Panc1 (cell line): ENCODE data around the gene RPE. TPM values are rescaled to one million over a fixed set of nuclear protein-coding genes. Genes with fewer than 3 reads are reported as not detected.
A peak's percentile ranks its signal among the peaks of the same experiment; 100 is the strongest.

Experiments
- ATAC-seq: fragments of 200-7000 bp; cut with Tn5 transposase; 2 replicates; pipeline ENCODE4 v1.9.1; 2020; ENCODE audit warnings: mild to moderate bottlenecking, moderate library complexity
- BruUV-seq: library from RNA; stranded (reverse); fragments of 400-500 nt; replicated peaks from 2 replicates; lab custom pipeline; 2021; lab: Mats Ljungman, UMichigan
- CTCF ChIA-PET: fragments of 300-600 bp; sonication (Branson Sonifier 250); formaldehyde crosslinking; loops from one replicate; lab custom pipeline; 2022; ENCODE audit warnings: antibody characterized with exemption; lab: Charles Lee
- POLR2A ChIA-PET: fragments of 300-600 bp; sonication (Branson Sonifier 250); formaldehyde crosslinking; loops from one replicate; lab custom pipeline; 2022; ENCODE audit warnings: antibody characterized with exemption; lab: Charles Lee
- DNase-seq: peaks from one replicate; pipeline ENCODE4 v3.0.0-alpha.2; 2010; ENCODE audit warnings: low read depth, low spot score
- H3K27ac ChIP-seq: 2 replicates; pipeline ENCODE4 v1.5.1; 2011; ENCODE audit warnings: mild to moderate bottlenecking, low read length, inconsistent platforms
- H3K27me3 ChIP-seq: fragments of 200-500 bp; sonication (Bioruptor generic); 2 replicates; pipeline ENCODE4 v1.6.0; 2014; ENCODE audit warnings: low read length, inconsistent platforms; ENCODE audit not compliant: control insufficient read depth, insufficient read depth
- H3K36me3 ChIP-seq: fragments of 200-500 bp; sonication (Bioruptor generic); 2 replicates; pipeline ENCODE4 v1.5.1; 2014; ENCODE audit warnings: inconsistent platforms, mild to moderate bottlenecking, low read length, moderate library complexity; ENCODE audit not compliant: control insufficient read depth, insufficient read depth
- H3K4me1 ChIP-seq: 2 replicates; pipeline ENCODE4 v1.5.1; 2011; ENCODE audit warnings: inconsistent platforms, mild to moderate bottlenecking, low read length, moderate library complexity; ENCODE audit not compliant: control insufficient read depth, insufficient read depth
- H3K4me3 ChIP-seq, 2 experiments: 2 replicates each; pipeline ENCODE4 v1.5.1; 2011 to 2012; ENCODE audit warnings: low read depth in 2 of 2, low read length in 2 of 2, mild to moderate bottlenecking in 2 of 2, inconsistent platforms in 1 of 2, moderate library complexity in 1 of 2
- H3K9me3 ChIP-seq: fragments of 200-500 bp; sonication (Bioruptor generic); 2 replicates; pipeline ENCODE4 v1.5.1; 2014; ENCODE audit warnings: low read depth, mild to moderate bottlenecking, inconsistent platforms, low read length, moderate library complexity; ENCODE audit not compliant: control insufficient read depth, insufficient read depth
- POLR2AphosphoS5 ChIP-seq: IDR thresholded peaks from 2 replicates; pipeline ENCODE4 v1.6.1; 2012; ENCODE audit warnings: mild to moderate bottlenecking, low read depth, low read length, moderate library complexity
- SIN3A ChIP-seq: IDR thresholded peaks from 2 replicates; pipeline ENCODE4 v1.6.1; 2012; ENCODE audit warnings: low read depth, mild to moderate bottlenecking, low read length, moderate library complexity, borderline replicate concordance; ENCODE audit not compliant: insufficient read depth
- TCF7L2 ChIP-seq: IDR thresholded peaks from 2 replicates; pipeline ENCODE4 v1.6.1; 2011; ENCODE audit warnings: mild to moderate bottlenecking, low read depth, low read length, inconsistent platforms
- in situ Hi-C: cut with HindIII; loops from 2 replicates; pipeline ENCODE4 v1.10.0; 2016; ENCODE audit warnings: low sequenced_read_pairs, low pct_unique_long_range_greater_than_20kb
- intact Hi-C: fragments of 100-400 bp; cut with micrococcal nuclease; formaldehyde crosslinking; loops from one replicate; pipeline ENCODE4 v1.10.0; 2022; ENCODE audit not compliant: unreplicated experiment
- total RNA-seq: library from RNA; stranded (reverse); gene quantifications from one replicate; pipeline ENCODE4 v1.2.1, GENCODE V29; 2021; ENCODE audit not compliant: unreplicated experiment
- TF ChIP-seq, protein P1 (sequence below), 2 experiments: IDR thresholded peaks; 2 replicates each; pipeline ENCODE4 v1.6.1; 2011 to 2012; ENCODE audit warnings: low read depth in 2 of 2, control low read depth in 1 of 2, low read length in 1 of 2, mild to moderate bottlenecking in 1 of 2, moderate library complexity in 1 of 2; ENCODE audit not compliant: insufficient read depth in 1 of 2
- TF ChIP-seq, protein P2 (sequence below): fragments of 450-650 bp; IDR thresholded peaks from 2 replicates; pipeline ENCODE4 v1.5.1; 2017; ENCODE audit warnings: mild to moderate bottlenecking

The RPE gene
- total RNA-seq, 1 experiment from 2014 or later = 100 TPM

DNA sequence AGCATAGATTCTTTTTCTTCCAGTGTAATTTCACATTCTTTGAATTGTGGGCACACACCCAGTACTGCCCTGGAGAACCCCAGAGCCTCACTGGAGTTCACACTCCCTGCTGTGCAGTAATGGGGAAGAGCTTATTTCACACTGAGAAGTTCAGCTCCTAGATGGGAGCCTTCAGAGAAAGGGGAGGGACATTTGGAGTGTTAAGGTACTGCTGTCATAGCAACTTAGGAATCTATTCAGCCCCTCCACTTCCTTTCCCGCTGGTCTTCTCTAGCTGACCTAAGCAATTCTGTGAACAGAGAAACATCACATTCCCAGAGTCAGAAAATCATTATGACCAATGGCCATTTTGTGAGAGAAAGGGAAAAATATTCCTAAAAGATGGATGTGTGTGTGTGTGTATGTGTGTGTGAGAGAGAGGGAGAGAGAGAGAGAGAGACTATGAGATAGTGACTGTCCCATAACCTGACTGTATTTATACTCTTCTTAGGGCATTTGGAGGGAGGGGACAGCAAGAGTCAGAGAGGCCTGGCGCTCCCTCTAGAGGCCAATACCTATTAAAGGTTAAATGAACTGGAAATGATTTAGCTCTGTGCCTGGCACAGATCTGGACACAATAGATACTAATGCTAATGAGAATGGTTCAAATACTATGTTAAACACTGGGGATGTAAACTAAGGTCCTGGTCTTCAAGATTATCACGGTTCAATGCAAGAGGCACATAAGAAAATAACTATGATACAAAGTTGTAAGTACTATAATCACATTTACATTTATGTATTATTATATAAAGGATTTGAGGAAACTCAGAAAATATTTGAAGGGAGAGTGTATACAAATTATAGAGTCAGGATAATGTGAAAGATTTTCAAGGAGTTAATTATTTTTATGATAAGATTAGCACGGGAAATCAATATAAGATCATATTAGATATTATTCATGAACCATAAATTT is 41.5 kb upstream of the RPE start:
- ChIA-PET CTCF (interaction anchor here (0.6 to 1.1 kb wide), 6 partner anchors 12 to 530 kb away, joined by 3 to 5 read pairs (median 4); no protein-coding TSS in a partner anchor), POLR2A (interaction anchor here (0.9 kb wide), 1 partner anchor 168 kb away, joined by 4 read pairs; no protein-coding TSS in a partner anchor)
- no peak overlapping the region for H3K27ac ChIP-seq
- no TSS peak for BruUV-seq
- ATAC-seq = peak; percentile 84
- DNase-seq = no peak
- H3K9me3 ChIP-seq = no peaks in the 10 kb centered on the region
- H3K4me3 ChIP-seq = no peak overlapping the region
- in situ Hi-C loops (no loop called here), intact Hi-C loops (loop anchor here (5.0 to 10.0 kb wide), 2 partner anchors 536 to 619 kb away; partner anchors contain the start of gene MAP2)
- no peaks in the 10 kb centered on the region; the same call in 1 of the 2 replicates for H3K4me1 ChIP-seq
- H3K36me3 ChIP-seq = no peaks in the 10 kb centered on the region
- TF ChIP-seq TCF7L2 (no peak), SIN3A (0 out of 2 replicates have a peak, but pooled peaks have one; percentile 39), POLR2AphosphoS5 (no peak)
- TF ChIP-seq, protein P1, sequence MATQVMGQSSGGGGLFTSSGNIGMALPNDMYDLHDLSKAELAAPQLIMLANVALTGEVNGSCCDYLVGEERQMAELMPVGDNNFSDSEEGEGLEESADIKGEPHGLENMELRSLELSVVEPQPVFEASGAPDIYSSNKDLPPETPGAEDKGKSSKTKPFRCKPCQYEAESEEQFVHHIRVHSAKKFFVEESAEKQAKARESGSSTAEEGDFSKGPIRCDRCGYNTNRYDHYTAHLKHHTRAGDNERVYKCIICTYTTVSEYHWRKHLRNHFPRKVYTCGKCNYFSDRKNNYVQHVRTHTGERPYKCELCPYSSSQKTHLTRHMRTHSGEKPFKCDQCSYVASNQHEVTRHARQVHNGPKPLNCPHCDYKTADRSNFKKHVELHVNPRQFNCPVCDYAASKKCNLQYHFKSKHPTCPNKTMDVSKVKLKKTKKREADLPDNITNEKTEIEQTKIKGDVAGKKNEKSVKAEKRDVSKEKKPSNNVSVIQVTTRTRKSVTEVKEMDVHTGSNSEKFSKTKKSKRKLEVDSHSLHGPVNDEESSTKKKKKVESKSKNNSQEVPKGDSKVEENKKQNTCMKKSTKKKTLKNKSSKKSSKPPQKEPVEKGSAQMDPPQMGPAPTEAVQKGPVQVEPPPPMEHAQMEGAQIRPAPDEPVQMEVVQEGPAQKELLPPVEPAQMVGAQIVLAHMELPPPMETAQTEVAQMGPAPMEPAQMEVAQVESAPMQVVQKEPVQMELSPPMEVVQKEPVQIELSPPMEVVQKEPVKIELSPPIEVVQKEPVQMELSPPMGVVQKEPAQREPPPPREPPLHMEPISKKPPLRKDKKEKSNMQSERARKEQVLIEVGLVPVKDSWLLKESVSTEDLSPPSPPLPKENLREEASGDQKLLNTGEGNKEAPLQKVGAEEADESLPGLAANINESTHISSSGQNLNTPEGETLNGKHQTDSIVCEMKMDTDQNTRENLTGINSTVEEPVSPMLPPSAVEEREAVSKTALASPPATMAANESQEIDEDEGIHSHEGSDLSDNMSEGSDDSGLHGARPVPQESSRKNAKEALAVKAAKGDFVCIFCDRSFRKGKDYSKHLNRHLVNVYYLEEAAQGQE (IDR thresholded peaks at IDR 0.05; ENCODE audit: insufficient read depth in 1 of 2, low read depth in 2 of 2, low read length in 1 of 2) = no peak
- TF ChIP-seq, protein P2, sequence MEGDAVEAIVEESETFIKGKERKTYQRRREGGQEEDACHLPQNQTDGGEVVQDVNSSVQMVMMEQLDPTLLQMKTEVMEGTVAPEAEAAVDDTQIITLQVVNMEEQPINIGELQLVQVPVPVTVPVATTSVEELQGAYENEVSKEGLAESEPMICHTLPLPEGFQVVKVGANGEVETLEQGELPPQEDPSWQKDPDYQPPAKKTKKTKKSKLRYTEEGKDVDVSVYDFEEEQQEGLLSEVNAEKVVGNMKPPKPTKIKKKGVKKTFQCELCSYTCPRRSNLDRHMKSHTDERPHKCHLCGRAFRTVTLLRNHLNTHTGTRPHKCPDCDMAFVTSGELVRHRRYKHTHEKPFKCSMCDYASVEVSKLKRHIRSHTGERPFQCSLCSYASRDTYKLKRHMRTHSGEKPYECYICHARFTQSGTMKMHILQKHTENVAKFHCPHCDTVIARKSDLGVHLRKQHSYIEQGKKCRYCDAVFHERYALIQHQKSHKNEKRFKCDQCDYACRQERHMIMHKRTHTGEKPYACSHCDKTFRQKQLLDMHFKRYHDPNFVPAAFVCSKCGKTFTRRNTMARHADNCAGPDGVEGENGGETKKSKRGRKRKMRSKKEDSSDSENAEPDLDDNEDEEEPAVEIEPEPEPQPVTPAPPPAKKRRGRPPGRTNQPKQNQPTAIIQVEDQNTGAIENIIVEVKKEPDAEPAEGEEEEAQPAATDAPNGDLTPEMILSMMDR = peak; percentile 78
- H3K27me3 ChIP-seq = peaks cover 2% of the 10 kb centered on the region; the same call in 1 of the 2 replicates

DNA sequence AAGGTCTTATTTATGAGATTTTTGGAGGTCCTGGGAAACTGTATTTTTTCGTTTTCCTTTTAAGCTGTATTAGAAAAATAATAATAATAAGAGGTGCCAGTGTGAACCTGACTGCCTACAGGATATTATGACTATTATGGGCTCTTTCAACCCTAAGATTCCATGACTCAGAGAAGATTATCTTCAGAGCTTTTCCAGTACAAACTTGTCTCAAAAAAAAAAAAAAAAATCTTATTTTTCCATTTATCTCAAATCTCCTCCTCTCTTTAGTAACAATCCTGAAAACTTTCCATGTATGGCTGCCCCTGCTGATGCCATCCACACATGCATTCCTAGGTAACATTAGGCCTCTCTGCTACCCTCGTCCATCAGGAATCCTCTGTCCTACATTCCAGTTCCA is 36.7 kb upstream of the RPE start:
- intact Hi-C loops = loop anchor here (10.0 kb wide), 1 partner anchor 541 kb away; the partner anchor contains the start of gene MAP2
- ChIA-PET POLR2A (no interaction called here), CTCF (interaction anchor here (0.6 kb wide), 1 partner anchor 543 kb away, joined by 4 read pairs; no protein-coding TSS in a partner anchor)
- no peak overlapping the region for H3K27ac ChIP-seq
- BruUV-seq = no TSS peak
- in situ Hi-C loops = no loop called here
- TF ChIP-seq POLR2AphosphoS5 (no peak), TCF7L2 (no peak), SIN3A (no peak)
- TF ChIP-seq, protein P1 (IDR thresholded peaks at IDR 0.05; ENCODE audit: insufficient read depth in 1 of 2, low read depth in 2 of 2, low read length in 1 of 2) = no peak
- TF ChIP-seq, protein P2 = no peak
- DNase-seq (no peak), ATAC-seq (no peak)
- no peaks in the 10 kb centered on the region; the same call in 1 of the 2 replicates for H3K4me1 ChIP-seq
- no peaks in the 10 kb centered on the region for H3K36me3 ChIP-seq
- no peak overlapping the region for H3K4me3 ChIP-seq
- H3K9me3 ChIP-seq = no peaks in the 10 kb centered on the region
- peaks cover 3% of the 10 kb centered on the region; the same call in 1 of the 2 replicates for H3K27me3 ChIP-seq
